NOMO-1 treated with DMSO at 0.1 percent for 48 hours (cell line): Measurements from ENCODE around the gene TEX14.
"Not testable (repeated sequence)": the region's sequence is repeated elsewhere in the genome, so short reads cannot be mapped to it uniquely, and the experiment has no call there.

Experiments used
- DNase-seq: peaks from one replicate; lab custom pipeline; 2025; ENCODE audit not compliant: unreplicated experiment; lab: John Stamatoyannopoulos, UW

The TEX14 gene

GRCh38 chr17:58568044-58568799 is 123.6 kb downstream of the TEX14 start:
- peak; percentile 11 for DNase-seq

GRCh38 chr17:58565389-58566311 is 126.2 kb downstream of the TEX14 start:
- DNase-seq = peak; percentile 9

- no peak for DNase-seq
Observed at GRCh38 chr17:58564971-58565370, 126.9 kb downstream of the TEX14 start.

- DNase-seq = no peak
Observed at GRCh38 chr17:58564243-58564642, 127.6 kb downstream of the TEX14 start.

- no peak for DNase-seq
Observed at GRCh38 chr17:58560511-58560910, 131.3 kb downstream of the TEX14 start.

- DNase-seq = no peak
Observed at GRCh38 chr17:58557981-58558380, 133.9 kb downstream of the TEX14 start.

GRCh38 chr17:58556833-58557250 is 135.0 kb downstream of the TEX14 start:
- peak; percentile 88 for DNase-seq

GRCh38 chr17:58555109-58555508 is 136.7 kb downstream of the TEX14 start:
- not testable (repeated sequence) for DNase-seq

GRCh38 chr17:58541249-58541648 is 150.6 kb downstream of the TEX14 start:
- DNase-seq = peak; percentile 20

- no peak for DNase-seq
Observed at GRCh38 chr17:58539698-58540097, 152.1 kb downstream of the TEX14 start.

- peak; percentile 36 for DNase-seq
Observed at GRCh38 chr17:58538811-58539409, 152.9 kb downstream of the TEX14 start.

- DNase-seq = no peak
Observed at GRCh38 chr17:58537266-58537665, 154.6 kb downstream of the TEX14 start.

- DNase-seq = no peak
Observed at GRCh38 chr17:58536542-58536941, 155.3 kb downstream of the TEX14 start.

GRCh38 chr17:58535431-58535830 is 156.4 kb downstream of the TEX14 start:
- DNase-seq = no peak

- peak; percentile 95 for DNase-seq
Observed at GRCh38 chr17:58534901-58535421, 156.9 kb downstream of the TEX14 start.

- no peak for DNase-seq
Observed at GRCh38 chr17:58534331-58534730, 157.5 kb downstream of the TEX14 start.

GRCh38 chr17:58533616-58534188 is 158.1 kb downstream of the TEX14 start:
- DNase-seq = no peak

- DNase-seq = no peak
Observed at GRCh38 chr17:58532555-58532951, 159.3 kb downstream of the TEX14 start.

- no peak for DNase-seq
Observed at GRCh38 chr17:58531661-58532554, 159.9 kb downstream of the TEX14 start.

- no peak for DNase-seq
Observed at GRCh38 chr17:58531122-58531521, 160.7 kb downstream of the TEX14 start.
